ELF-1 (cell line): ENCODE data around the gene ASMTL.
"Not testable (repeated sequence)": the region's sequence is repeated elsewhere in the genome, so short reads cannot be mapped to it uniquely, and the experiment has no call there.

Source experiments
- DNase-seq: peaks from one replicate; pipeline ENCODE4 v3.0.0-alpha.2; 2016; ENCODE audit warnings: low read depth, low spot score

ASMTL gene

GRCh38 chrX:1482530-1482928 lies 29.8 kb upstream of the ASMTL start:
- not testable (repeated sequence) for DNase-seq

GRCh38 chrX:1481636-1482529 lies 29.2 kb upstream of the ASMTL start:
- DNase-seq: peak; percentile 83

GRCh38 chrX:1480082-1480785 lies 27.5 kb upstream of the ASMTL start:
- no peak for DNase-seq

- no peak for DNase-seq
Observed at GRCh38 chrX:1477801-1478458, 25.2 kb upstream of the ASMTL start.

GRCh38 chrX:1477229-1477628 lies 24.5 kb upstream of the ASMTL start:
- no peak for DNase-seq

GRCh38 chrX:1476682-1477081 lies 24.0 kb upstream of the ASMTL start:
- DNase-seq: no peak

- DNase-seq: no peak
Observed at GRCh38 chrX:1475881-1476280, 23.2 kb upstream of the ASMTL start.

GRCh38 chrX:1475481-1475880 lies 22.8 kb upstream of the ASMTL start:
- DNase-seq: no peak

- DNase-seq: not testable (repeated sequence)
Observed at GRCh38 chrX:1474593-1474992, 21.9 kb upstream of the ASMTL start.

- DNase-seq: no peak
Observed at GRCh38 chrX:1472975-1473374, 20.3 kb upstream of the ASMTL start.

- DNase-seq: peak; percentile 69
Observed at GRCh38 chrX:1468250-1468772, 15.6 kb upstream of the ASMTL start.

GRCh38 chrX:1466971-1467561 lies 14.4 kb upstream of the ASMTL start:
- no peak for DNase-seq

- DNase-seq: no peak
Observed at GRCh38 chrX:1466232-1466661, 13.5 kb upstream of the ASMTL start.

- no peak for DNase-seq
Observed at GRCh38 chrX:1465286-1466231, 12.8 kb upstream of the ASMTL start.

- DNase-seq: no peak
Observed at GRCh38 chrX:1464971-1465285, 12.2 kb upstream of the ASMTL start.

GRCh38 chrX:1464041-1464970 lies 11.6 kb upstream of the ASMTL start:
- no peak for DNase-seq

GRCh38 chrX:1463581-1463980 lies 10.9 kb upstream of the ASMTL start:
- DNase-seq: no peak

GRCh38 chrX:1462596-1463251 lies 10.0 kb upstream of the ASMTL start:
- no peak for DNase-seq

GRCh38 chrX:1462110-1462509 lies 9.4 kb upstream of the ASMTL start:
- DNase-seq: no peak
